Skeletal muscle satellite cell (primary cell): ENCODE results near the gene GGCX.
"Not testable (repeated sequence)": the region's sequence is repeated elsewhere in the genome, so short reads cannot be mapped to it uniquely, and the experiment has no call there.

Experiments
- H3K27me3 ChIP-seq: 2 replicates; pipeline ENCODE4 v1.7.0; 2013; ENCODE audit warnings: low read length; ENCODE audit not compliant: control insufficient read depth, insufficient read depth
- H3K36me3 ChIP-seq: 2 replicates; pipeline ENCODE4 v1.7.0; 2013; ENCODE audit warnings: mild to moderate bottlenecking, control low read depth, low read length; ENCODE audit not compliant: insufficient read depth
- H3K4me1 ChIP-seq: 2 replicates; pipeline ENCODE4 v1.7.0; 2013; ENCODE audit warnings: low read length; ENCODE audit not compliant: control insufficient read depth, insufficient read depth
- H3K4me2 ChIP-seq: 2 replicates; pipeline ENCODE4 v1.7.0; 2013; ENCODE audit warnings: mild to moderate bottlenecking, low read length
- H3K4me3 ChIP-seq: 2 replicates; pipeline ENCODE4 v1.7.0; 2013; ENCODE audit warnings: low read length
- H3K9ac ChIP-seq: 2 replicates; pipeline ENCODE4 v1.7.0; 2013; ENCODE audit warnings: mild to moderate bottlenecking, low read depth, low read length, moderate library complexity
- H3K9me3 ChIP-seq: replicated peaks from 2 replicates; pipeline ENCODE4 v1.7.0; 2013; ENCODE audit warnings: mild to moderate bottlenecking, control low read depth, low read length

The GGCX gene

GRCh38 chr2:85579266-85579935 is 18.1 kb upstream of the GGCX start:
- Histone ChIP-seq H3K4me2 (peak overlapping the region; percentile 87), H3K36me3 (no peaks in the 10 kb centered on the region), H3K9me3 (no peaks in the 10 kb centered on the region), H3K4me1 (peaks cover 40% of the 10 kb centered on the region), H3K9ac (peak overlapping the region; percentile 77), H3K4me3 (peak overlapping the region; percentile 65), H3K27me3 (no peaks in the 10 kb centered on the region)

DNA sequence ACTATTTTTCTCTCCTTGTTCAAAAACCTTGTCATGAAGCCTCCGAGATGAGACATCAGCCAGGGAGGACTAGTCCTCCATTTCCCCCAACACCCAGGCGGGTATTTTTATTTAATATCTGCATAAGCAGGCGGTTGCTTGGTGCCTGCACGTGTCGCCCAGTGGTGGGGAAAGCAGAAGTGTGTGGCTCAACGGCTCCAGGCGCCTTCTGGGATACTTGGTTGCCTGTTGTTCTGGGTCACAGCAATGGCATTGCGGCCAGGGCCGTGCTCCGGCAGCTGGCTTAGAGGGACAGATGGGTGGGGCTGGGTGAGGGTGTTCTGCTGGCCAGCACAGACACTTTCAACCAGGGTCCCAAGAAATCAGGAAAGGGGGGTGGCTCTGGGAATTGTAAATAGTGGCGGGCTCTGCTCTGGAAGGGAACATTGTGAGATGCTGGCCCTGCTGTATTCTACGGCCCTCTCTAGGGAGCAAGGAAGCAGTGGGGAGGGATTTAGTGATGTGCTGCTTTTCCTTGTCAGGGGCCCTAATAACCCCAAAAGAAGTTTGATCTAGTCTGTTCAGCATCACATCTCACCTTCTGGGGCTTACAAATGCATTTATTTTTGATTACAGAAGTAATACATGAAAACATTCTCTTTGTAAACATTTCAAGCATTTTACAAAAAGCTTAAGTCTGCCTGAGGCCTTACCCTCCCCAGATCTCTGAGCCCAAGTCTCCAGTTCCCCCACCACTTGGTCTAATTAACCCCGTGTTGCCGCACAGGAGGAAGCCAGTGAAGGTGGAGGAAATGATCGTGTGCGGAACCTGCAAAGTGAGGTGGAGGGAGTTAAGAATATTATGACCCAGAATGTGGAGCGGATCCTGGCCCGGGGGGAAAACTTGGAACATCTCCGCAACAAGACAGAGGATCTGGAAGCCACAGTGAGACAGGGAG is 17.2 kb upstream of the GGCX start:
- Histone ChIP-seq H3K9me3 (no peaks in the 10 kb centered on the region), H3K36me3 (no peaks in the 10 kb centered on the region), H3K27me3 (no peaks in the 10 kb centered on the region), H3K4me1 (peaks cover 33% of the 10 kb centered on the region), H3K9ac (peak overlapping the region; percentile 77), H3K4me3 (peak overlapping the region; percentile 65), H3K4me2 (peak overlapping the region; percentile 87)

GRCh38 chr2:85577386-85578242 is 16.3 kb upstream of the GGCX start, which contains the start of gene VAMP8:
Gene VAMP8, plus strand, starts transcription at chr2:85577586. Its CDS starts 61 bp downstream, at chr2:85577647.
- Histone ChIP-seq H3K4me2 (peak within 1 kb of the TSS; percentile 87), H3K9ac (peak within 1 kb of the TSS; percentile 77), H3K9me3 (no peaks in the 10 kb centered on the region), H3K4me3 (peak within 1 kb of the TSS; percentile 65), H3K27me3 (no peaks in the 10 kb centered on the region), H3K4me1 (peaks cover 32% of the 10 kb centered on the region), H3K36me3 (no peaks in the 10 kb centered on the region)

DNA sequence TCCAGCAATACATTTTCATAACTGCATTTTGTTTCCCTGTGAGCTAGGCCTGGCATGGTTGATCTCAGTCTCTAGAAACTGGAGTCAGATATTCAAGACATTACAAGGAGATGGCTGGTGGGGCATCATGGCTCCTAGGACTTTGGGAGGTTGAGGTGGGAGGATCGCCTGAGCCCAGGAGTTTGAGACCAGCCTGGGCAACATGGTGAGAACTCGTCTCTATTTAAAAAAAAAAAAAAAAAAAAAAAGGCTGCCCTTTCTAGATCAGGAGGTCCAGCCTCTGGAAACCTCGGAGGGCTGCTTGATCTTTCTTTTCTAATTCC is 15.7 kb upstream of the GGCX start:
- Histone ChIP-seq H3K9ac (peak overlapping the region; percentile 77), H3K4me1 (peaks cover 32% of the 10 kb centered on the region), H3K4me3 (peak overlapping the region; percentile 65), H3K27me3 (no peaks in the 10 kb centered on the region), H3K9me3 (no peaks in the 10 kb centered on the region), H3K36me3 (no peaks in the 10 kb centered on the region), H3K4me2 (peak overlapping the region; percentile 87)

- Histone ChIP-seq H3K36me3 (no peaks in the 10 kb centered on the region), H3K9me3 (no peaks in the 10 kb centered on the region), H3K4me2 (no peak overlapping the region), H3K4me3 (no peak overlapping the region), H3K4me1 (peaks cover 32% of the 10 kb centered on the region), H3K9ac (no peak overlapping the region), H3K27me3 (peaks cover 5% of the 10 kb centered on the region)
Observed at GRCh38 chr2:85575739-85576138, 14.4 kb upstream of the GGCX start.

DNA sequence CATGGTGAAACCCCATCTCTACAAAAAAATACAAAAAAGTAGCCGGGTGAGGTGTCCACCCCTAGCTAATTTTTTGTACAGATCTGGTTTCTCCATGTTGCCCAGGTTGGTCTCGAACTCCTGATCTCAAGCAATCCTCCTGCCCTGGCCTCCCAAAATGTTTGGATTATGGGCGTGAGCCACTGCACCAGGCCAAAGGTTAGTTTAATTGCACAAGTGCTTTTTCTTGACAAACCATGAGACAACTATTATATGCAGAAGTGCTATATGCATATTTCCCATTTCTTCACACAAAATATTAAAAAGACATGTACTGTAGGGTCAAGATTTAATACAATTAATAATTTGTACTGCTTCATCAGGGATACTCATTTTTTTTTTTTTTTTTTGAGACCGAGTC is 5.0 kb upstream of the GGCX start:
- Histone ChIP-seq H3K4me2 (no peak overlapping the region), H3K27me3 (peaks cover 3% of the 10 kb centered on the region), H3K36me3 (no peaks in the 10 kb centered on the region), H3K9ac (no peak overlapping the region), H3K4me3 (no peak overlapping the region), H3K9me3 (no peaks in the 10 kb centered on the region), H3K4me1 (peaks cover 3% of the 10 kb centered on the region)

- Histone ChIP-seq H3K27me3 (no peaks in the 10 kb centered on the region), H3K4me3 (no peak overlapping the region), H3K9me3 (no peaks in the 10 kb centered on the region), H3K36me3 (no peaks in the 10 kb centered on the region), H3K9ac (no peak overlapping the region), H3K4me1 (peaks cover 12% of the 10 kb centered on the region), H3K4me2 (no peak overlapping the region)
Observed at GRCh38 chr2:85564144-85564563, 2.9 kb upstream of the GGCX start.

DNA sequence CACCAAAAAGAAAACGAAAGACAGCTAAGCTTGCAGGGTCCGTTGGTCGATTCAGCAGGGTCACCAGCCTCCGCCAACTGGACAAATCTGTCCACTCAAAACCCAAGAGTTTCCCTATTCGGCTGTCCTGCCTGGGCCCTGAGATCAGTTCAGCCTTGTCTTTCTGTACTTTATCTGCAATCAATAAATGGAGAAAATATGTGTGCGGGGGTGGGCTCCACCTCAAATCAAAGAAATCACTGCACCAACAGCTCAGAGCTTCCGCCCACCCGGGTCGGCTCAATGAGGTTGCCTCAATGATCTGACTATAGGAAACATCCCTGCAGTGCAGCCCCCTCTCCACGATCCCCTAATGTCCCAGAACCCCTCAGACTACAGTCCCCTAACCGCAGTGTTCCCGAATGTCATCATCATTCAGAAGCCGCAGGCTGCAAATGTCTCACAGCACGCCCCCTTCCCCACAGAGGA is 447 bp downstream of the GGCX start:
- H3K9me3 ChIP-seq: no peaks in the 10 kb centered on the region
- H3K4me2 ChIP-seq: peak overlapping the region; percentile 89
- H3K36me3 ChIP-seq: peaks cover 16% of the 10 kb centered on the region
- H3K4me3 ChIP-seq: peak overlapping the region; percentile 90
- no peaks in the 10 kb centered on the region for H3K27me3 ChIP-seq
- peak overlapping the region; percentile 82 for H3K9ac ChIP-seq
- peaks cover 12% of the 10 kb centered on the region for H3K4me1 ChIP-seq

- peak overlapping the region; percentile 90 for H3K4me3 ChIP-seq
Observed at GRCh38 chr2:85560403-85560726, 928 bp downstream of the GGCX start.

DNA sequence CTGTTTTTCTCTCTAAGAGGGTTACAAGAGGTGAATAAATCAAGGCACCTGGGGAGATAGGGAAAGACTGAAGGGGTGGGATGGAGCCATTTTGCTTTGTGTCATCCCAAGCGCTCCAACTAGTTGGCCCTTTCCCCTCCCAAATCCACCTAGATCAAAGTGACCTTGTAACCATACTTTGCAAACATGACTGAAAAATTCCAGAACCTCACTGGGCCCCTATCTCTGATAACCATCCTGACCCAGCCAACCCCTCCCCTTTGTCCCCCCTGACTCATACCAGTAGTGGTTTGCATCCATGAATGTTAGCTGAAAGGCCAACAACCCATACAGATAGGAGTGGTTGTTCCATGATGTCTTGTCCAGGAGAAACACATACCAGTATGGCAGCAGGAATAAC is 3.1 kb downstream of the GGCX start:
- Histone ChIP-seq H3K4me3 (no peak overlapping the region), H3K9me3 (no peaks in the 10 kb centered on the region), H3K27me3 (no peaks in the 10 kb centered on the region), H3K9ac (no peak overlapping the region), H3K4me1 (peaks cover 12% of the 10 kb centered on the region), H3K36me3 (peaks cover 36% of the 10 kb centered on the region), H3K4me2 (no peak overlapping the region)

More at GRCh38 chr2:85560403-85560726, 928 bp downstream of the GGCX start:
- Histone ChIP-seq H3K36me3 (peaks cover 17% of the 10 kb centered on the region), H3K9ac (peak overlapping the region; percentile 82), H3K4me1 (peaks cover 12% of the 10 kb centered on the region), H3K4me2 (peak overlapping the region; percentile 89)
- not testable (repeated sequence) for H3K27me3 ChIP-seq, H3K9me3 ChIP-seq

DNA sequence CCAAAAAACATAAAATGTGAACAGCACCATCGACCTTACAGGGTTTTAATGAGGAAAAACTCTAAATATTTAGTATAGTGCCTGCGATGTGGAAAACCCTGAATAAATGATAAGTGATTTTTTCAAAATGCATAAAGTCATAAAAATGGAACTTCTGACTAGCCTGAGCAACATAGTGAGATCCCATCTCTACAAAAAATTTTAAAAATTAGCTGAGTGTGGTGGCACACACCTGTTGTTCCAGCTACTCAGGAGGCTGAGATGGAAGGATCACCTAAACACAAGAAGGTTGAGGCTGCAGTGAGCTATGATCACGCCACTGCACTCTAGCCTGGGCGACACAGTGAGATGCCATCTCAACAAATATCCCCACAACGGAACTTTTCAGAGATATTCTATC is 4.2 kb downstream of the GGCX start:
- no peak overlapping the region for H3K4me3 ChIP-seq
- no peaks in the 10 kb centered on the region for H3K9me3 ChIP-seq
- no peak overlapping the region for H3K4me2 ChIP-seq
- no peaks in the 10 kb centered on the region for H3K27me3 ChIP-seq
- H3K36me3 ChIP-seq: peaks cover 47% of the 10 kb centered on the region
- no peak overlapping the region for H3K9ac ChIP-seq
- peaks cover 12% of the 10 kb centered on the region for H3K4me1 ChIP-seq
